Lower lobe of right lung (tissue), 2 donors: ENCODE results near the gene LAPTM5. TPM values are rescaled to one million over a fixed set of nuclear protein-coding genes. Genes with fewer than 3 reads are reported as not detected.
A peak's percentile ranks its signal among the peaks of the same experiment; 100 is the strongest.

Experiments used
- ATAC-seq, 2 donors: fragments of 200-7000 bp; cut with Tn5 transposase; one replicate each; pipeline ENCODE4 v1.9.1; 2020 to 2022; ENCODE audit warnings: mild to moderate bottlenecking in 2 of 2, moderate library complexity in 2 of 2
- DNase-seq: peaks from one replicate; pipeline ENCODE4 v3.0.0-alpha.2; 2020
- H3K27ac ChIP-seq: fragments of 200-600 bp; one replicate; pipeline ENCODE4 v1.8.0; 2022
- H3K27me3 ChIP-seq: fragments of 200-600 bp; one replicate; pipeline ENCODE4 v1.8.0; 2022; ENCODE audit warnings: low read depth
- H3K36me3 ChIP-seq: fragments of 200-600 bp; one replicate; pipeline ENCODE4 v1.8.0; 2022; ENCODE audit warnings: mild to moderate bottlenecking
- H3K4me1 ChIP-seq: fragments of 200-600 bp; one replicate; pipeline ENCODE4 v1.8.0; 2022
- H3K4me3 ChIP-seq: fragments of 200-600 bp; one replicate; pipeline ENCODE4 v1.8.0; 2022; ENCODE audit warnings: mild to moderate bottlenecking
- H3K9me3 ChIP-seq: fragments of 200-600 bp; one replicate; pipeline ENCODE4 v1.8.0; 2022
- CTCF ChIP-seq: fragments of 200-600 bp; IDR thresholded peaks from one replicate; pipeline ENCODE4 v1.8.0; 2022; ENCODE audit warnings: antibody characterized with exemption, mild to moderate bottlenecking
- intact Hi-C: fragments of 100-400 bp; cut with DNase I; formaldehyde crosslinking; loops from one replicate; pipeline ENCODE4 v1.11.0; 2022
- long read RNA-seq: library from polyadenylated mRNA; unstranded; transcript quantifications from one replicate; pipeline ENCODE4 v2.0.0, GENCODE V29; 2021
- total RNA-seq: library from RNA; stranded (reverse); fragmentation: NEBNext Ultra II Directional; extraction: Animal tissue kit (Norgen Biotek cat#: 25700); gene quantifications from one replicate; pipeline ENCODE4 v1.2.1, GENCODE V29; 2021
- donor health status: DM: no; HTN: yes; CAD: no; lungs with severe emphysema.

LAPTM5 gene
- total RNA-seq = 544 TPM
- long read RNA-seq, transcript LAPTM5-201 (8 exons, 2,223 nt) = major isoform, 473 of 604 reads
- long read RNA-seq, partial matches to known transcripts = 78 of 604 reads
- long read RNA-seq, other reads (novel, unspliced or antisense) = 53 of 604 reads

- Histone ChIP-seq H3K27ac (peak within 1 kb of the TSS; percentile 92), H3K9me3 (no peaks in the 10 kb centered on the region), H3K36me3 (no peaks in the 10 kb centered on the region), H3K27me3 (no peaks in the 10 kb centered on the region), H3K4me3 (peak within 1 kb of the TSS; percentile 57), H3K4me1 (peaks cover 35% of the 10 kb centered on the region)
- ATAC-seq (peak; percentile 79 to 82), DNase-seq (peak; percentile 87)
- intact Hi-C loops = no loop called here
- no peak for TF ChIP-seq CTCF
Observed at GRCh38 chr1:30757352-30758120, at the start of gene LAPTM5. Gene LAPTM5 (minus strand): TSS chr1:30757774. CDS start chr1:30757745, 29 bp downstream.

- no peak for ATAC-seq
- Histone ChIP-seq H3K36me3 (no peaks in the 10 kb centered on the region), H3K9me3 (no peaks in the 10 kb centered on the region), H3K27me3 (peaks cover 12% of the 10 kb centered on the region), H3K4me1 (peaks cover 20% of the 10 kb centered on the region), H3K4me3 (no peak overlapping the region), H3K27ac (no peak overlapping the region)
- no peak for TF ChIP-seq CTCF
- DNase-seq = no peak
- intact Hi-C loops = no loop called here
Observed at GRCh38 chr1:30806381-30807317, 49.1 kb upstream of the LAPTM5 start.

GRCh38 chr1:30805304-30806003 lies 47.9 kb upstream of the LAPTM5 start:
- no peak overlapping the region for H3K27ac ChIP-seq
- no peak for TF ChIP-seq CTCF
- peaks cover 22% of the 10 kb centered on the region for H3K4me1 ChIP-seq
- DNase-seq = no peak
- H3K4me3 ChIP-seq = no peak overlapping the region
- H3K9me3 ChIP-seq = no peaks in the 10 kb centered on the region
- ATAC-seq = peak in 1 of 2 donors; percentile 18
- H3K36me3 ChIP-seq = no peaks in the 10 kb centered on the region
- intact Hi-C loops = no loop called here
- H3K27me3 ChIP-seq = peaks cover 12% of the 10 kb centered on the region

DNA sequence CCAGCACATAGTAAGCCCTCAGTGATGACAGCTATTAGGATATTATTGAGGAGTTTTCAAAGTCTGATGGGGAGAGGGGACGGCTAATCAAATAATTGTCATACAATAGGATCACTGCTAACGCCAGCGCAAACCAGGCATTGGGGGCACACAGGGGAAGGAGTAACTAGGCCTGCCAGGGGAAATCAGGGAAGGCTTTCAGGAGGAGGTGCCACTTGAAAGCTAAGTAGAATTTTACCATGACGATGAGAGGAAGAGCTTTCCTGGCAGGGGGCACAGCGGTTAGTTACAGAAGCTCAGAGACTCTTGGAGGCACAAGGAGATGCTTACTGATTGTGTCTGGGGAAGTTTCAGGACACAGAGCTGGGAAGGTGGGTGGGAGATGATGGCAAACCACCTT lies 47.2 kb upstream of the LAPTM5 start:
- DNase-seq (no peak), ATAC-seq (no peak)
- no peak for TF ChIP-seq CTCF
- peaks cover 12% of the 10 kb centered on the region for H3K27me3 ChIP-seq
- no peaks in the 10 kb centered on the region for H3K36me3 ChIP-seq
- peaks cover 15% of the 10 kb centered on the region for H3K4me1 ChIP-seq
- no peak overlapping the region for H3K27ac ChIP-seq
- H3K9me3 ChIP-seq = no peaks in the 10 kb centered on the region
- no peak overlapping the region for H3K4me3 ChIP-seq
- intact Hi-C loops = loop anchor here (5.0 kb wide), 1 partner anchor 107 kb away; no protein-coding TSS in a partner anchor

DNA sequence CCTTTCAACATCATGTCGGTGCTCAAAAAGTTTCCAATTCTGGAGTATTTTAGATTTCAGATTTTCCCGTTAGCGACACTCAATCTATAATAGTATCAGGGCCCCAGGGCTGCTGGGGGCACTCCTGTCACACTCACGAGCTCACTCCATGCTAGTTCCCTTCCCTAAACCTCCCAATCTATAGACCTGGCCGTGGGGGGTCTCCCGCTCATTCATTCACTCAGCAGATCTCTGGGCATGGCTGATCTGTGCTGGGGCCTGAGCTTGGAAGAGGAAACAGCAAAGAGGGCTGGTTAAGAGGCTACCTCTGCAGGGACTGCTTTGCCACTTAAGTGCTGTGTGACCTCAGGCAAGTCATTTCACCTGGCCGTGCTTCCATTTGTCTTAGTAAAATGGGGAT lies 46.8 kb upstream of the LAPTM5 start:
- DNase-seq (no peak), ATAC-seq (no peak)
- Histone ChIP-seq H3K36me3 (no peaks in the 10 kb centered on the region), H3K4me3 (no peak overlapping the region), H3K4me1 (peaks cover 13% of the 10 kb centered on the region), H3K27me3 (peaks cover 12% of the 10 kb centered on the region), H3K27ac (no peak overlapping the region), H3K9me3 (no peaks in the 10 kb centered on the region)
- intact Hi-C loops = loop anchor here (5.0 kb wide), 1 partner anchor 108 kb away; no protein-coding TSS in a partner anchor
- no peak for TF ChIP-seq CTCF
